Tibial artery (tissue), 4 donors: ENCODE measurements around the gene THRAP3.
"Not testable (repeated sequence)": the region's sequence is repeated elsewhere in the genome, so short reads cannot be mapped to it uniquely, and the experiment has no call there.

ENCODE experiments used
- DNase-seq, 2 donors: peaks; one replicate each; pipeline ENCODE4 v3.0.0-alpha.2; 2019
- H3K27ac ChIP-seq, 2 donors: fragments of 200-600 bp; sonication (generic) in 1 of 2; 1 replicate in 1 of 2; 2 replicates in 1 of 2; pipeline ENCODE4 v1.5.1; 2018 to 2019; ENCODE audit warnings: mild to moderate bottlenecking in 1 of 2
- H3K27me3 ChIP-seq, 2 donors: fragments of 200-600 bp; sonication (generic) in 1 of 2; one replicate each; pipeline versions ENCODE4 v1.5.1 to v1.6.0; 2016 to 2019
- H3K36me3 ChIP-seq, 3 donors: fragments of 200-600 bp; sonication (generic) in 2 of 3; one replicate each; pipeline ENCODE4 v1.5.1; 2016 to 2019; ENCODE audit warnings: mild to moderate bottlenecking in 2 of 3
- H3K4me1 ChIP-seq, 4 donors: fragments of 200-600 bp; sonication (generic) in 2 of 4; 1 replicate in 3 of 4; 2 replicates in 1 of 4; pipeline ENCODE4 v1.5.1; 2016 to 2019
- H3K4me3 ChIP-seq, 2 donors: fragments of 200-600 bp; sonication (generic) in 1 of 2; 1 replicate in 1 of 2; 2 replicates in 1 of 2; pipeline ENCODE4 v1.5.1; 2018 to 2019; ENCODE audit warnings: mild to moderate bottlenecking in 2 of 2
- H3K9me3 ChIP-seq, 3 donors: fragments of 200-600 bp; sonication (generic) in 1 of 3; one replicate each; pipeline ENCODE4 v1.5.1; 2016 to 2019
- intact Hi-C: fragments of 100-400 bp; cut with DNase I; formaldehyde crosslinking; loops from one replicate; pipeline ENCODE4 v1.15.0; 2023; ENCODE audit warnings: low total_unique reads
- TF ChIP-seq, protein P1 (sequence below), 2 experiments: fragments of 200-600 bp in 1 of 2; fragments of 450-650 bp in 1 of 2; IDR thresholded peaks; one replicate each; pipeline ENCODE4 v1.5.1; 2017 to 2019; ENCODE audit warnings: antibody characterized with exemption in 2 of 2, mild to moderate bottlenecking in 1 of 2, moderate library complexity in 1 of 2

The THRAP3 gene

DNA sequence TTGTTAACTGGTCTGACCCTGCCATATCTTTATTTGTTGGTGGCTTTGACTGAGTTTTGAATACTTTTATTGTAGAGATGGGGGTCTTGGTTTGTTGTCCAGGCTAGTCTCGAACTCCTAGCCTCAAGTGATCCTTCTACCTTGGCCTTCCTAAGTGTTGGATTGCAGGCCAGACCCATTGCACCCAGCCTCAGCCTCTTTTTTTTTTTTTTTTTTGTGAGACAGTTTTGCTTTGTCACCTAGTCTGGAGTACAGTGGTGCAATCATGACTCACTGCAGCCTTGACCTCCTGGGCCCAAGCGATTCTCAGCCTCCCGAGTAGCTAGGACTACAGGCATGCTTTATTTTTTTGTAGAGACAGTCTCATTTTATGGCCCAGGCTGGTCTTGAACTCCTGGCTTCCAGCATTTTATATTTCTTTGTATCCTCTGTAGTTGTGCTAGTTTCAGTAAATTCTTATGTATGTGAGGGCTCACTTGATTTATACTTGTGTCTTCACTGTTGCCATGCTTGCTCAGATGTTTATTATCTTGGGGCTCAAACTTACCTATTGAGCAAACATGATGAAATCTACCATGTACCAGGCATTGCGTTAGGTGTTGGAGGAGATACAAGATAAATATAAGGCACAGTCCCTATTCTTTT lies 24.1 kb downstream of the THRAP3 start:
- TF ChIP-seq, protein P1, sequence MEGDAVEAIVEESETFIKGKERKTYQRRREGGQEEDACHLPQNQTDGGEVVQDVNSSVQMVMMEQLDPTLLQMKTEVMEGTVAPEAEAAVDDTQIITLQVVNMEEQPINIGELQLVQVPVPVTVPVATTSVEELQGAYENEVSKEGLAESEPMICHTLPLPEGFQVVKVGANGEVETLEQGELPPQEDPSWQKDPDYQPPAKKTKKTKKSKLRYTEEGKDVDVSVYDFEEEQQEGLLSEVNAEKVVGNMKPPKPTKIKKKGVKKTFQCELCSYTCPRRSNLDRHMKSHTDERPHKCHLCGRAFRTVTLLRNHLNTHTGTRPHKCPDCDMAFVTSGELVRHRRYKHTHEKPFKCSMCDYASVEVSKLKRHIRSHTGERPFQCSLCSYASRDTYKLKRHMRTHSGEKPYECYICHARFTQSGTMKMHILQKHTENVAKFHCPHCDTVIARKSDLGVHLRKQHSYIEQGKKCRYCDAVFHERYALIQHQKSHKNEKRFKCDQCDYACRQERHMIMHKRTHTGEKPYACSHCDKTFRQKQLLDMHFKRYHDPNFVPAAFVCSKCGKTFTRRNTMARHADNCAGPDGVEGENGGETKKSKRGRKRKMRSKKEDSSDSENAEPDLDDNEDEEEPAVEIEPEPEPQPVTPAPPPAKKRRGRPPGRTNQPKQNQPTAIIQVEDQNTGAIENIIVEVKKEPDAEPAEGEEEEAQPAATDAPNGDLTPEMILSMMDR (IDR thresholded peaks at IDR 0.05): no peak
- intact Hi-C loops: loop anchor here (2.0 kb wide), 1 partner anchor 24 kb away; the partner anchor contains the start of gene THRAP3
- Histone ChIP-seq H3K9me3 (no peaks in the 10 kb centered on the region), H3K4me1 (peaks cover 0 to 98% (median 42%) of the 10 kb centered on the region in 4 donors), H3K36me3 (no peaks in the 10 kb centered on the region), H3K4me3 (no peak overlapping the region), H3K27me3 (no peaks in the 10 kb centered on the region), H3K27ac (peak overlapping the region; percentile 75 to 81)
- peak; percentile 81 to 90 for DNase-seq

DNA sequence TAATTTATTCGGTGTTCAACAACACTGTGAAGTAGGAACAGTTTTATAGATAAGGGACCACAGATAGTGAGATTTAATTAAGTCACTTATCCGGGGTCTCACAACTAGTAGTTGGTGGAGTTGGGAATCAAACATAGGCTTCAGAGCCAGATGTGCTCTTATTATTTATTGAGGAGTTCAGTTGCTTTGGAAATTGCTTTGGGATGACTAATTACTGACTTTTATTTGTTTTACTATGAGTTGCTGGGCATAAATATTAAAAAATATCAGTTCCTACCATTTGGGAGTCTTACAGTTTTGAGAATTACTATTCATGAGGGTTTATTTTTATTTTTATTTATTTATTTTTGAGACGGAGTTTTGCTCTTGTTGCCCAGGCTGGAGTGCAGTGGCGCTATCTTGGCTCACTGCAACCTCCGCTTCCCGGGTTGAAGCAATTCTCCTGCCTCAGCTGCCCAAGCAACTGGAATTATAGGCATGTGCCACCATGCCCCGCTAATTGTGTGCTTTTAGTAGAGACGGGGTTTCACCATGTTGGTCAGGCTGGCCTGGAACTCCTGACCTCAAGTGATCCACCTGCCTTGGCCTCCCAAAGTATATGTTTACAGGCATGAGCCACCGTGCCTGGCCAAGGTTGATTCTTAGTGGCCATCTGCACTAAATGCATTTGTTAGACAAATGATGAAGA lies 27.7 kb downstream of the THRAP3 start:
- intact Hi-C loops: no loop called here
- Histone ChIP-seq H3K9me3 (no peaks in the 10 kb centered on the region), H3K4me3 (no peak overlapping the region), H3K4me1 (peaks cover 0 to 86% (median 50%) of the 10 kb centered on the region in 4 donors), H3K36me3 (no peaks in the 10 kb centered on the region), H3K27me3 (no peaks in the 10 kb centered on the region), H3K27ac (peak overlapping the region; percentile 41 to 81)
- DNase-seq: no peak
- TF ChIP-seq, protein P1 (IDR thresholded peaks at IDR 0.05): no peak

DNA sequence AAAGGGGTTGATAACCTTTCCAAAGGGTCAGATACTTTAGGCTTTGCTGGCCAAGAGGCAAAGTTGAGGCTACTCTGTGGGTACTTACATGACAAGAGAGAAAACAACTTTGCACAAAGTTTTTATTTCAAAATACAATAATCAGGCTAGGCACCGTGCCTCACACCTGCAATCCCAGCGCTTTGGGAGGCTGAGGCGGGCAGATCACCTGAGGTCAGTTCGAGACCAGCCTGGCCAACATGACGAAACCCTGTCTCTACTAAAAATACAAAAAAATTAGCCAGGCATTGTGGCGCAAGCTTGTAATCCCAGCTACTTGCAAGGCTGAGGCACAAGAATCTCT lies 28.2 kb downstream of the THRAP3 start:
- H3K36me3 ChIP-seq, H3K27me3 ChIP-seq, H3K9me3 ChIP-seq, H3K4me3 ChIP-seq, DNase-seq, intact Hi-C loops: not testable (repeated sequence)
- Histone ChIP-seq H3K27ac (peak overlapping the region; percentile 41 to 81), H3K4me1 (peaks cover 0 to 86% (median 52%) of the 10 kb centered on the region in 4 donors)

DNA sequence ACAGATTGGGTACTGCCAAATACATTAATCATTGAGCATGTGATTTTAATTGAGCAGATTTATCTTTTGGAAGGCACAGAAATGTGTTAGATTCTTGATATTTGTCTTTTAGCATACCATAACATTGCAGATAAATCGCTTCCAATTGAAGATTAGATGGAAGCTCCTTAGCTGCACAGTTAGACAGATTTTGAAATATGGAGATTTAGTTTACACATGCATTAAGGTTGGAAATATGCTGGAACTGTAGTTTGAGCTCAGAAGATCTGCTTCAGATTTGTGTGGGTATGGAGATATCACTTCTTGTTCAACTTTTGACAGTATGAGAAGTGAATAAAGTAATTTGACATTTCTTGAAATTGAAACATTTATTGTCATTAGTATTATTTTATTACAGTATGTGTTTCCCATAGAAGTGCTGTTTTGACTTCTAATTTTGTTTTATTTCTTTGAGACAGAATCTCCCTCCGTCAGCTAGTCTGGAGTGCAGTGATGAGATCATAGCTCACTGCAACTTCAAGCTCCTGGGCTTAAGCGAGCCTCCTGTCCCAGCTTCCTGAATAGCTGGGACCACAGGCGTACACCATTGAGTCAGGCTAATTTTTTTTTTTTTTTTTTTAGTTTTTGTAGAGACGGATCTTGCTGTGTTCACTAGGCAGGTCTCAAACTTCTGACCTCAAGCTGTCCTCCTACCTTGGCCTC lies 29.1 kb downstream of the THRAP3 start:
- TF ChIP-seq, protein P1 (IDR thresholded peaks at IDR 0.05): no peak
- no peak for DNase-seq
- Histone ChIP-seq H3K4me3 (no peak overlapping the region), H3K9me3 (no peaks in the 10 kb centered on the region), H3K4me1 (peaks cover 0 to 86% (median 49%) of the 10 kb centered on the region in 4 donors), H3K27ac (peak overlapping the region in 1 of 2 donors; percentile 81), H3K27me3 (no peaks in the 10 kb centered on the region), H3K36me3 (no peaks in the 10 kb centered on the region)
- intact Hi-C loops: no loop called here

DNA sequence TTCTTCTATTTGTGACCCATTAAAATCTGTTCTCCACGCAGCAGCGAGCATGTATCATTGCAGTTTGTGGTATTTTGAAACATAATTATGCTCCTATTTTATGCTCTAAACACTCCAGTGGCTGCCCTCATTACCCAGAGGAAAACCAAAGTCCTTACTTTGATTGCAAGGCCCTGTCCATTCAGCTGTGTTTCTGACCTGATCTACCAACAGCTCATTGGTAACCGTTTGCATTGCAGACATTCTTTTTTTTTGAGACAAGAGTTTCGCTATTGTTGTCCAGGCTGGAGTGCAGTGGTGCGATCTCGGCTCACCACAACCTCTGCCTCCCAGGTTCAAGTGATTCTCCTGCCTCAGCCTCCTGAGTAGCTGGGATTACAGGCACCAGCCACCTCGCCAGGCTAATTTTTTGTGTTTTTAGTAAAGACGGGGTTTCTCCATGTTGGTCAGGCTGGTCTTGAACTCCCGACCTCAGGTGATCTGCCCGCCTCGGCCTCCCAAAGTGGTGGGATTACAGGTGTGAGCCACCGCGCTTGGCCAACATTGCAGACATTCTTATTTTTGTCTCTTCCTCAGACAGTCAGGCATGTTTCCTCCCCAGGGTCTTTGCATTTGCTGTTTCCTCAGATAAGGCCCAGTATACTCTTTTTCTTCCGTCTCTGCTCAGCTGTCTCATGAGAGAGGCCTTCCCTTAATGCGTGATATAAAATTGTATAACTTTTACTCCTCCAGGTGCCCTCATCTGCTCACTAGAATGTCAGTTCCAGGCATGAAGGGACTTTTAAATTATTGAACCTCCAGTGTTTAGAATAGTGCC lies 32.5 kb downstream of the THRAP3 start:
- Histone ChIP-seq H3K27ac (no peak overlapping the region), H3K9me3 (no peaks in the 10 kb centered on the region), H3K4me3 (no peak overlapping the region), H3K4me1 (peaks cover 0 to 63% (median 35%) of the 10 kb centered on the region in 4 donors), H3K36me3 (peaks cover 10 to 23% (median 21%) of the 10 kb centered on the region in 3 donors), H3K27me3 (no peaks in the 10 kb centered on the region)
- intact Hi-C loops: no loop called here
- TF ChIP-seq, protein P1 (IDR thresholded peaks at IDR 0.05): no peak
- no peak for DNase-seq
